Cerebellar nuclear complex (tissue), 1 donor: ENCODE data around the gene STARD13.

ENCODE experiments used
- DNase-seq, 2 experiments: peaks; one replicate each; lab custom pipeline; 2025; lab: John Stamatoyannopoulos, UW

STARD13 gene

DNA sequence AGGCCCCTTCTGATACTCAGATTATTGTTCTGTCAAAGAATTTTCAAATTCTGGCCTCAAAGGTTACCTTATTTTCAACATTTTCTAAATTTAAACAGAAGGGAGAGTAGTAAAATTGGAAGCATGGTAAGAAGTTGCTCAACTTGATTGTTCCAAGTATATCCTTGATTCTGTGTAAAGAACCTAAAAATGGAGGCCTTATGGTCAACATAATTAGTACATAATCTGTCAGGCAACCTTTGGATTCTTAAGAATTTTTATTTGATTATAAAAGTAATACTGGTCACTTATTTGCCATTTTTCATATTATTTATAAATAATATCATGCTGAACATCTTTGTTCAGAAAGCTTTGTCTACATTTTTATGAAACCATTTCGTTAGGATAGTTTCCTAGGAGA lies 83.9 kb downstream of the STARD13 start:
- no peak for DNase-seq

- no peak for DNase-seq
Observed at GRCh38 chr13:33199289-33199850, 86.2 kb downstream of the STARD13 start.

DNA sequence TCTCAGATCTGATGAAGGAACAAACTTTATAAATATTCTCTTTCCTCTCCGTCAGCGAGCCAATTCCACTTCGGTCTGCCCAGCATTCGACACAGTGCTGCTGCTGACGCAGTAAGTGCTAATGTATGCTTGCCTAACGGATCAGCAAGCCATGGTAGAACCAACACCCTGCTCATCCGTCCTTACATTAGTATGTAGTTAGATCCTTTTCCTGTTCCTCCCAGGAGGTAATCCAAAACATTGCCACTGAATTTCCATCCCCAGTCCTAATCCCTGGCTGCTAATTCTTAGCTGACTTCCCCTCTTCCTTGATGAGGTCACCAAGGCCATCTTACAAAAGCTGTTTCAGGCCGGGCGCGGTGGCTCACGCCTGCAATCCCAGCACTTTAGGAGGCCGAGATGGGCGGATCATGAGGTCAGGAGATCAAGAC lies 88.0 kb downstream of the STARD13 start:
- no peak for DNase-seq

DNA sequence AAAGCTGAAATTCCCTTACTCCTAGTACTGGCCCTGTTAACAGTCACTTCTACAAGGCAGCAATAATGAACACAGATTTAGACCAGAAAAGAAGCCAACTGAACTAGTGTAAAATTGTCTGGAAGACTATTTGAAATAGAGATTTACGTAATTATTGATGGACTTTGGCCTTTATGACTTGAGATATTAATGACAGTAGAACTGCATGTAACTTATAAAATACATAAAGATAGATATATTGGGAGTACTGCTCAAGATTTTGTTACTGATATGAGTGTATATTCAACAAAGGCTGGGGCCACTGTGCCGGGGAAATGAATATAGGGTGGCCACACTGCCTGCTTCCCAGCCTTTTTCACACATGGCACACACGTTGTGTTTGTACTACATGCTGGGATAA lies 88.8 kb downstream of the STARD13 start:
- DNase-seq: no peak

GRCh38 chr13:33195693-33196464 lies 89.7 kb downstream of the STARD13 start:
- no peak for DNase-seq

DNA sequence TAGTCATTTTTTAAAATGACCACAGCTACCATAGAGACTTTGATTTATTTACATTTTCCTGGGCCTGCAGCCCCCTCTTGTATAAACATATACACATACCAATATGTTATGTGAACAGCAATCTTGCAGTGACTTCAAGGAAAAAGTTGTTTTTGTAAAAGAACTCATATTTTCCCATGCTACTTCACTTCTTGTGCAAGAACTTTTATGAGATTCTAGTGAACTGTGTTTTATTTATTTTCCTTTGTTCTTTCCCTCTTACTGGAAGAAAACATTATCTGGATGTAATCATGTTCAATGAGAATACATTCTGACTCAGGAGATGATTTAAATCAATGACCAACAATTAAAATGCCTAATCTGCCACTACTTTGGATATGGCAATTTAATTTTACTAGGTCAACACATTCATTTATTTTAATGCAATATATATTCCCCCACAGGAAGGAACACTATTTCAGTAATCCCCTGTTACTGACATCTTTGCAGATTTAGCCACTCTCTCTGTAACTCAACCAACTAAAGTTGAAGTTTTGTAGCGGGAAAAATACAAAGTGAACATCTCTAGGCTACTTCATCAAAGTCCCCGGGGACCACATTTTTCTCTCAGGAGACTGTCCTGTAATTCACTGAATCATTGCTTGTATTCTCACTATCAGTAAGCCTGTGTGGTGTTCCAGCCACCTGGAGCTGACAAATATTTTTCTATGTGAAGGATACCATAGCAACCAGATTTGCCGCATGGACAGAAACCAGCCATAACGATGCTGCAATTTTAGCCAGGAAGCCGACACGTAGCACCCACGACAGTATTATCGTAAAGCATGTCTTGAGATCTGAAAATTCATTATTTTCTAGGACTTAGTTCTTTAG lies 90.5 kb downstream of the STARD13 start:
- no peak for DNase-seq

GRCh38 chr13:33193428-33193974 lies 92.1 kb downstream of the STARD13 start:
- DNase-seq: no peak

GRCh38 chr13:33191425-33192210 lies 93.9 kb downstream of the STARD13 start:
- no peak for DNase-seq

GRCh38 chr13:33189470-33189869 lies 96.1 kb downstream of the STARD13 start:
- no peak for DNase-seq

GRCh38 chr13:33188093-33188882 lies 97.3 kb downstream of the STARD13 start:
- no peak for DNase-seq

DNA sequence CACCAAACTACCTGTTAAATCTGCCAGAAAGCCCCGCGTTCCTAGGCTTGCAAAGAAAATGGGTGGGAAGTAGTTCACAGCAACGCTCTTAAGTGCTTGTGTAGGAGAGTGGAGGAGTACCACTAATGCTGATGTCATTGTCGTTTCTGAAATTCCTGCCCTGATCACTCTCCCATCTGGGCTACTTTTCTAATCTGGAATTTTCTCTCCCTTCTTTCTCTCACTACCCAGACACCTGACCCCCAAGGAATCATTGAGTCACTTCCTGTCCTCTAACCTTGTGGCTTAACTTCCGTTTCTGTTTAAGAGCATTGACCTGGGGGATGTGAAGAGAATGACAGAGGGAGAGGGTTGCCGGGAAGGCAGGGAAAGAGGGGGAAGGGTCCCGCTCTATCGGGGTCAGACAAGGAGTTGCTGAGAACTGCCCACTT lies 98.7 kb downstream of the STARD13 start:
- no peak for DNase-seq

GRCh38 chr13:33185853-33186252 lies 99.7 kb downstream of the STARD13 start:
- DNase-seq: no peak

- no peak for DNase-seq
Observed at GRCh38 chr13:33184530-33184929, 101.0 kb downstream of the STARD13 start.

DNA sequence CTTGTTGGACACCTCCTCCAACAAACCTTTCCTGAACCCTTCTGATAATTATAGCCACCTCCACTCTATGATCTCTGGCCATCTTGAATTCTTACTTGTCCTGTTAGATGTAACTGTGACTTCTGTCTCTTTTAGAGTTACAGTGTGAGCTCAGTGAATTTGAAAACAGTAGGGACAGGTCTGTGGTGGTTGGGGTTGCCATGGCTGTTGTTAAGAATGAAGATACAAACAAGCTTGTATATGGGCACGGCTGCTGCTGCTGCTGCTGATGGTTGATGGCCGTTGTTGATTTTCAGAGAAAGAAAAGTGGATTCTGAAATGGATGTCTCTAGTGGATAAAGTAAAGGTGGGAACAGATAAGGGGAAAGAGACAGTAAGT lies 101.5 kb downstream of the STARD13 start:
- no peak for DNase-seq

- no peak for DNase-seq
Observed at GRCh38 chr13:33183431-33184111, 102.0 kb downstream of the STARD13 start.

DNA sequence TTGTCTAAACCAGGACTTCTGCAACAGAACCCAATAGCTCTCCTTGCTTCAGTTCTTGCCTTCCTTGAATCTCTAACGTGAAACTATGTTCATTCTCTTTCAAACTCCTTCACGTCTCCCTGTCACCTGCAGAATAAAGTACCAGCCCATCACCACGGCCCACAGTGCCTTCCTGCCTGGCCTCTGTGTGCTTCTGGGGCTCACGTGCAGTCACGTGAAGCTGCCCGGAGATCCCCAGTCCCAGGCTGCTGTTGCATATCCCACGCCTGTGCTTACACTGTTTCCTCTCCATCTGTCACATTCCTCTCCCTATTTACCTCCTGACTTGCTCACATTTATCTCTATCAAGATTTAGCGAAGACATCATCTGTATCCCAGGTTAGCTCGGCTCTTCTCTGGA lies 102.8 kb downstream of the STARD13 start:
- no peak for DNase-seq

DNA sequence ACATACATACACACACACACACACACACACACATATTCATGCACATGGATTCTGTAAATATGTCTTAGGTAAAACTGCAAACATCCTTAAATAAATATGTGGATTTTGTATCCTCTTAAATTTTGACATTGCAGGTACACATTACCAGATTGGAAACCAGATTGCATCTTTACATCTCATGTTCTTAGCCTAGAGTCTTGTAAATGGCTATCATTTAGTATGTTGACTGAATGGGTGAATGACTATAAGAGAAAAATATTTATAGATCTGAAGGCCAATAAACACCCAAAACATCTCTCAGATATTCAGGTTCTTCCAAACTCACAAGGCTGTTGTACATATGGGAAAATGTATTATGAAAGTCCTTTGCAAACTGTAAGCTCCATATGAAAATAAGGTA lies 104.3 kb downstream of the STARD13 start:
- DNase-seq: no peak

- DNase-seq: no peak
Observed at GRCh38 chr13:33180122-33180804, 105.3 kb downstream of the STARD13 start.

GRCh38 chr13:33179463-33179862 lies 106.1 kb downstream of the STARD13 start:
- DNase-seq: no peak
